ENCODE results near the gene TTC32.
"Not testable (repeated sequence)": the region's sequence is repeated elsewhere in the genome, so short reads cannot be mapped to it uniquely, and the experiment has no call there.

Gene TTC32

DNA sequence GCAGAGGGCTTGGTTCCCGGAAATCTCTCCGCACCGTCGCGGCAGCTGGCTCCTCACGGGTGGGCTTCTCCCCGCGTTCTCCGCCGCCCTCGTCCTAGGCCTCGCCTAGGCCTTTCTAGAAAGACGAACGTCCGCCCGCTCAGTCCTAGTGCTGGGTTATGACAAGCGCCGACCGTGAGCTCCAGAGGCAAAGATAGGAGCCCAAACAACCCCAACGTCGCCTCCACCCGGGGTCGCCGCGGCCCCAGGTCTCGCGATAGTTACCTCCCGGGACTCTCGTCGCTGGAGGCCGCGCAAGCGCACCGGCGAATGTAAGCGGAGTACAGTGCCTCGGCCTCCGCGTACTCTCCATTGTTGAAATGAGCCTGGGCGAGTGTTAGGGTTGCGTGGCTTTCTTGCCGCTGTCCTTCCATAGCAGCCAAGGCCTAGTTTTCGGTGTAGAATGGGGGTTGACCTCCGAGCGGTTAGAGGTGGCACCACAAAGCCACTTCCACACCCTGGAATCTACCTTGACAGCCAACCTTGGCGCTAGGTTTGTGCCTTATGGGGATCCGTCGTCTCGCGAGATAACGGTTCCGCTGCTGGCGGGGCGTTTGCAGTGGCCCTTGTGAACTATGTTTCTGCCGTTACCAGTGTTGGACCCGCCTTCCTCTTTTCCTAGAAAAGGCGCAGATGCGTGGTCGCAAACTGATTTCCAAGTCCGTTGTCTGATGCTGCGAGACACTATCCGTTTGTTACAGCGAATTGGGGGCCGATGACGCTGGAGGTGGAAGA is at the start of gene TTC32:
TTC32 (minus strand) TSS at position 542 of the 774 bp plus-strand sequence; CDS start at position 413, 129 bp downstream.
- in situ Hi-C loops (cut with MboI; ENCODE audit: low pct_unique_long_range_greater_than_20kb, low sequenced_read_pairs) = no loop called here

DNA sequence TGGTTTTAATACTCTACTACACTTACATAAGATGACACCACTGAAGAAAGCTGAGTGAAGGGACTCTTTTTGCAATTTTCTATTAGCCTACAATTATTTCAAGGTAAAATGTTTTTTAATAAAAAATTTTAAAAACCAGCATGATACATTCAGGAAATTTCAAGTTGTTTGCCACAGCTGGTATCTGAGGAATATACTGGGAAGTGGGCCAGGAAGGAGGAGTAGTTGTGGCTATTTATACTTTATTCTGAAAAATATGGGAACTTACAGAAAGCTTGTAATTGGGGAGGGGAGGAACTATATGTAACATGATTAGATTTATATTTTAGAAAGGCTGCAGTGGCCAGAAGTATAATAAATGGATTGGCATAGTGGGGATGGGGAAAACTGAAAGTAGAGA is 47.3 kb upstream of the TTC32 start:
- no peak for DNase-seq
- in situ Hi-C loops (cut with MboI; ENCODE audit: low pct_unique_long_range_greater_than_20kb, low sequenced_read_pairs) = no loop called here

More for the DNA sequence above, at the start of gene TTC32:
- peak; percentile 96 for DNase-seq

DNA sequence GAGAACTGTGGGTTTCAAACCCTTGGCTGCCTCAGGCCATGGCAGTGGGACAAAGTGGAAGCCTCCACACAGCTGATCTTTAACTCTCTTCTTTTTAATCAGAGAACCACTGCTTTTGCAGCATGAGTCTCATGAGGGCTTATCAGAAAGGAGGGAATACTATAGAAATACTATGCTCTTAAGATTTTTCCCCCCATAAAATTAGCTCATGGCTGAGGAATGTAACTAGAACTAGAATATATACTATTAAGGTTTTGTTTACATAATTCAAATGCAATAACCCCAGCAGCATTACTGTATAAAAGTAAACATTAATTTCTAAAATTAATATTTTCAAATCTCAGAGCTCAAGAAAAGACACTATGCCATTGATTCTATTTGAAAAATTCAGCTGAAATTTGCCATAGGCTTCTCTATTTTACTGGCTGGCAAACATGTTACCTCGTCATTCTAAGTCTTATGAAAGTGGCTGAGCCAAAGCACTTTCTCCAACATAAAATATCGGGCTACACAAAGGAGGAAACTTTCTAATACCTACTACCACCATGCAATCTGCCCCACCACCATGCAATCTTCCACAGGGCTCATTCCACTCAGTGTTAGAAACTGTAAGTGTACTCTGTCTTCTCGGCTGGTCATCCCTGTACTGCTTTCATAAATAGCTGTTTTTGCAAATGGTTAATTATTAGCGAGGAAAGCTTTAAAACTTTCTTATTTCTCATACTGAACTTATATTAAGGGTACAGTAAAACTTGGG is 45.6 kb upstream of the TTC32 start:
- no peak for DNase-seq
- in situ Hi-C loops (cut with MboI; ENCODE audit: low pct_unique_long_range_greater_than_20kb, low sequenced_read_pairs) = no loop called here

DNA sequence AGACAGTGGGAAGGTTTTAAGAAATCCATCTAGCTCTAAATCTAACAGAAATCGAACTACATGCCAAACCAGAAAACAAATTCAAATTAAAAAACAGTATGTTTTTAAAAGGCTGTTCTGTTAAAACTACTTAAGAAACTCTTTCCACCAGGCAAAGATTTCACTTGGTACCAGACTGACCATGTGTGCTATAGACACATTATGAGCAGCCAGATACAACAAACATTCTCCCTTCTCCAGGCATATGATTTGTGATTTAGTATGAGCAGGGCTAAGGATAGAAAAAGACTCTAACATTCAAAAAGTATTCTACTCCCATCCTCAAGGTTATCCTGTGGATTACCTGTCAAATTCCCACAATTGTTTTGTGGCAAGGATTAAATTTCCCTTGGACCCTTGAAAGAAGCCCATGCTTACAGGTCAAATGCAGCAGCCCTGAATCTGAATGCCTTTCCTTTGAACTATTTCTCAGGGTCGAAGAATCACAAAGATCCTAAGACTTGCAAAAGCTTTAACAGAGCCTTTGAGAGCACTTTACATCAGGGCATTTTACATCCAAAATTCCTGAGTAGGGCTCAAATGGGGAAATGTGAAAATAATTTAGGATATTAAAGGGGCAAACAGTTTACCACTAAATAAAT is 42.5 kb upstream of the TTC32 start:
- DNase-seq = no peak
- in situ Hi-C loops (cut with MboI; ENCODE audit: low pct_unique_long_range_greater_than_20kb, low sequenced_read_pairs) = no loop called here

DNA sequence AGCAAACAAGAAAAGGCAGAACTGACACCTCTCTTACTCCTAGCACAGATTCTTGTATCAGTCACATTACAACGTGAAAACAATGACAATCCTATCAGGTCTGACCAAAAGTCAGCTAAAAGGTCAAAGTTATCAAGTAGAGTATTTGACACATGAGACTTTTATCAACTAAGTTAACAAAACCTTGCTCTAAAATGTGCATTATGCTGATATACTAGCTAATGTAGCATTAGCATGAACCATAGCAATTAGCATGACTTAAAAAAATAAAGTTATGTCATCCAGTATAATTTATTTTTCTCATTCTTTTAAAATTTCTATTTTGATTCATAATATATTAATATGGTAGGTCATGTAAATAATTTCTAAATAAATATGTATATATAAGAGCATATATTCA is 41.4 kb upstream of the TTC32 start:
- no peak for DNase-seq
- in situ Hi-C loops (cut with MboI; ENCODE audit: low pct_unique_long_range_greater_than_20kb, low sequenced_read_pairs) = no loop called here

DNA sequence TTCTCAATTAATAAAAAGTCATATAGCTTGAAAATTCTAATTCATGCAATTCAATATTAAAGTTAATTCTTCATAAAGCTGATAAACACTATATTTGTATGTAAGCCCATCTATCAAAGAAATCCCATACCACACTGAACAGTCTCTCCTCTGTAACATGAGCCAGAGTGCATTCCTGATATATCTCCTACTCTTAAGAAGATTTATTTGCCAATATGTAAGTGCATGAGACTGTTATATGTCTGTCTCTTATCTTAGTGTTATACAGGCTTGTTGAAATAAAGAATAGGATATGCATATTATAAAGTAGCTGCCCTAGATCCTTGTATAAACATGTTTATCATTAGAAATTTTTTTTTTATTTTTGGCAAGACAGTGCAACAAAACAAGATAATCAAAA is 40.4 kb upstream of the TTC32 start:
- DNase-seq = no peak
- in situ Hi-C loops (cut with MboI; ENCODE audit: low pct_unique_long_range_greater_than_20kb, low sequenced_read_pairs) = no loop called here

DNA sequence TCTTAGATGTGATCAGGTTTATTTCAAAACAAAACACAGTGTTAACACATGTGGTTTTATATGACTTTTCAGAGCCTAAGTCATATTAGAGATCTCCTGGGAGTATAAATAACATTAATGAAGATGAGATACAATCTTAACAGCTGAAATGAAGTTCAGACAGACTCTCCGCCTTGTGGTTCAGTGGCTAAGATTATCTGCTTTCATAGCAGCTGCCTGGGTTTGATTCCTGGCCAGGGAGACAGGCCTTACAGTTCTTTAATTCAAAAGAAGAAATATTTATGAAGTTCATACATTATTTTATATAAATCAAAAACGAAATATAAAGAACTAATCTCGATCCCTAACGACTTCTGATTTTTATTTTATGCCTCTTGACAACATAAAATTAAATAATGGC is 35.2 kb upstream of the TTC32 start:
- DNase-seq = no peak
- in situ Hi-C loops (cut with MboI; ENCODE audit: low pct_unique_long_range_greater_than_20kb, low sequenced_read_pairs) = no loop called here

DNA sequence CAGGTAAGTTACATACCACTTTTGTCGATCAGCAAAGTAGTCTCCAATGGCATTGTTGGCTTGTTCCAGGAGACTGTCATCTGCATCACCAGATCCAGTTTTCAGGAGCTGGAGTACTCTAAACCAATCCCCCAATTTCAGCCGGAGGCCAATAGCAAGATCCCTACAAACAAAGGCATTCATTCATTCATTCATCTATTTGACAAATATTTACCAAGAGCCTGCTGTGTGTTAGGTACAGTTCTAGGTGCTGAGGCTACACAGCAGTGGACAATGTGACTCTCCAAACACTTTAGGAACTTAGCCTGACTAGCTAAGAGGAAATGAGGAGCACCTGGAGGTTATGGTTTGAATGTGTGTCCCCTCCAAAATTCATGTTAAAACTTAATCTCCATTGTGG is 34.4 kb upstream of the TTC32 start:
- in situ Hi-C loops (cut with MboI; ENCODE audit: low pct_unique_long_range_greater_than_20kb, low sequenced_read_pairs) = no loop called here
- DNase-seq = no peak

DNA sequence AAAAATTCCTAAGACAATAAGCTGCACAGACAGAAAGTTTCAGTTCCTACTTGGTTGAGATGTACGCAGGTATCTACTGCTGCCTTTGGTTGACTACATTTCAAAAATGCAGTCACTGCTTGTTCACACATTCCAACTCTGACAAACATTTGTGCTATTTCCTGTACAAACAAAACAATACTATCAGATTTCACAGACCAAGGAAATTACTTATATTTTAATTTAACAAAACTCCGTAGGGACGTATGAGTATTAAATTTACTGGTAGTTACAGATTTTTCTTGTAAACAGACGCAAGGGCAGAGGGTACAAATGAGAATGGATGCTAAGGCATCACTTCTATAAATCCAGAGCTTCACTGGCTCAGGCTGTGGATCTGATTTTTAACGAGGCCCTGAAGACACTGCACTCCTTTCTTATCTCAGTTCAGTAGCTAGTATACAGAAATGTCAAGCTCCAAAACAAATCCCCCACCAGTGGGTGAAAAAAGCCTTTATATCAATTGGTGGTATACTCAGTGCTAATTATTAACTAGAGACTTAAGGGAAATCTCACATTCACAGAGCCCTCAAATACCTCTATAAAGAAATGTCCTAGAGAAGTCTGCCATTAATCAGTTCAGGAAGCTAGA is 31.7 kb upstream of the TTC32 start:
- in situ Hi-C loops (cut with MboI; ENCODE audit: low pct_unique_long_range_greater_than_20kb, low sequenced_read_pairs) = no loop called here
- no peak for DNase-seq

DNA sequence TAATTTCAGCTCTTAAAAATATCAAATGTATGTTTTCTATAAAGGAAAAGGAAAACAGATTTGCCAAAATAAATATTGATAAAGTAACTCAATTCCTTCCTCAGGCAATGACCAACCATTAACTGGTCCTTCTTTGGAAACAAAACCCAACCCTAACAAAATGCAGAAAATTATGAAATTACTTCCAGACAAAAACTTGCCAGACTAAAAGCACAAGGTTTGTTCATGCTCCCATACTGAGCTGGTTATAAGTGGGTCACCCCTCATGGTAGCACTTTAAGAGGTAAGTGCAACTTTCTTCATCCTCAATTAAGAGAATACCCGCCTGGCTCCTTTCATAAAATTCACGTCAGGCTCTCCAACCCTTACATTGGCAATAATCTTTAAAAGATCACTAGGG is 31.1 kb upstream of the TTC32 start:
- in situ Hi-C loops (cut with MboI; ENCODE audit: low pct_unique_long_range_greater_than_20kb, low sequenced_read_pairs) = no loop called here
- DNase-seq = no peak

DNA sequence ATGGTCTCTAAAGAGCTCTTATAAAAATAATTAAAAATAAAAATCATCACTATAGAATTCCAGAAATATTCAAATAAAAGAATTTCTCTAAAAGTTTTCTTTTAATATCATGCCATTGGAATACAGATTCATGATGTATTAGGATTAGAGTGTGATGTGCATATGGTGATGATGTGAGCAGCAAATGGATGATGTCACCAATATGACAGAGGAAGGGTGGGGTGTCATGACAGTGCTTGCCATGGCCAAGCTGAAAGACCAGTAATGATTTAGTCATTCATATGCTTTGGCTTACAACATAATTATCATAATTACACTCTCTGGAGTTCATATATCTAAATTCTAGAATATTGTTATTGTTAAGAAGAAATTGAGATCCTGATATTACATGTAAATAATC is 27.4 kb upstream of the TTC32 start:
- in situ Hi-C loops (cut with MboI; ENCODE audit: low pct_unique_long_range_greater_than_20kb, low sequenced_read_pairs) = no loop called here
- DNase-seq = no peak

DNA sequence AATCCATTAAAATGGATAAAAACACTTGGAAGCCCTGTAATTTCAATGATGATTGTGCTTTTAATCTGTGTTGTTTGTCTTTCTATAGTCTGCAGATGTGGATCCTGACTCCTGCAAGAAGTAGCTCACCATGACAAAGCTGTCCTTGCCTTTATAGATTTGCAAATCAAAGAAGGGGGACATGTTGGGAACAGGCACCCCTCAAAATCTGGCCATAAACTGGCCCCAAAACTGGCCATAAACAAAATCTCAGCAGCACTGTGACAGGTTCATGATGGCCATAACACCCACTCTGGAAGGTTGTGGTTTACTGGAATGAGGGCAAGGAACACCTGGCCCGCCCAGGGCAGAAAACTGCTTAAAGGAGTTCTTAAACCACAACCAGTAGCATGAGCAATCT is 26.0 kb upstream of the TTC32 start:
- in situ Hi-C loops (cut with MboI; ENCODE audit: low pct_unique_long_range_greater_than_20kb, low sequenced_read_pairs); DNase-seq: not testable (repeated sequence)

DNA sequence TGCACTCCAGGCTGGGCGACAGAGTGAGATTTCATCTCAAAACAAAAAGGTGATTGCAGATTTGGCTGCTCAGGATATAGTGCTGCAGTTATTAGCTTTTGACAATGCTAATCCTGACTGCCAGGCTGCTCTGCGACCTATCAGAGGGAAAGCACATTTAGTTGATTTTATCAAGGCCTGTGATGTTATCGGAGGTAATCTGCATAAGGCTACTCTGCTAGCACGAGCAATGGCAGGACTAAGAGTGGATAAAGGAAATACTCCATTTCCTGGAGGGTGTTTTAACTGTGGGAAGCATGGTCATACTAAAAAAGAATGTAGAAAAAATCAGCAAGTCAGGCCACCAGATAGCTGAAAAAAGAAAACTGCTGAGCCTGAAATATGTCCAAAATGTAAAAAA is 22.7 kb upstream of the TTC32 start:
- DNase-seq; in situ Hi-C loops (cut with MboI; ENCODE audit: low pct_unique_long_range_greater_than_20kb, low sequenced_read_pairs): not testable (repeated sequence)

DNA sequence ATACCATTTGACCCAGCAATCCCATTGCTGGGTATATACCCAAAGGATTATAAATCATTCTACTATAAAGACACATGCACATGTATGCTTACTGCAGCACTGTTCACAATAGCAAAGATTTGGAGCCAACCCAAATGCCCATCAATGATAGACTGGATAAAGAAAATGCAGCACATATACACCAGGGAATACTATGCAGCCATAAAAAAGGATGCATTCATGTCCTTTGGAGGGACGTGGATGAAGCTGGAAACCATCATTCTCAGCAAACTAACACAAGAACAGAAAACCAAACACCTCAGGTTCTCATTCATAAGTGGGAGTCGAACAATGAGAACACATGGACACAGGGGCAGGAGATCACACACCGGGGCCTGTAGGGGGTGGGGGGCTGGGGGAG is 20.4 kb upstream of the TTC32 start:
- in situ Hi-C loops (cut with MboI; ENCODE audit: low pct_unique_long_range_greater_than_20kb, low sequenced_read_pairs) = not testable (repeated sequence)

DNA sequence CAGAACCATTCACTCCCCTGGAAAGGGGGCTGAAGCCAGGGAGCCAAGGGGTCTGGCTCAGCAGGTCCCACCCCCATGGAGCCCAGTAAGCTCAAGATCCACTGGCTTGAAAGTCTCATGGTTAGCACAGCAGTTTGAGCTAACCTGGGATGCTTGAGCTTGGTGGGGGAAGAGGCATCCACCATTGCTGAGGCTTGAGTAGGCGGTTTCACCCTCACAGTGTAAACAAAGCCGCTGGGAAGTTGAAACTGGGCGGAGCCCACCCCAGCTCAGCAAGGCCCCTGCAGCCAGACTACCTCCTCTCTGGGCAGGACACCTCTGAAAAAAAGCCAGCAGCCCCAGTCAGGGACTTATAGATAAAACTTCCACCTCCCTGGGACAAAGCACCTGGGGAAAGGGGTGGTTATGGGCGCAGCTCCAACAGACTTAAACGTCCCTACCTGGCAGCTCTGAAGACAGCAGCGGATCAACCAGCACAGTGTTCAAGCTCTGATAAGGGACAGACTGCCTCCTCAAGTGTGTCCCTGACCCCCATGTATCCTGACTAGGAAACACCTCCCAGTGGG is 14.7 kb upstream of the TTC32 start:
- in situ Hi-C loops (cut with MboI; ENCODE audit: low pct_unique_long_range_greater_than_20kb, low sequenced_read_pairs) = no loop called here

More for the DNA sequence above, 20.4 kb upstream of the TTC32 start:
- not testable (repeated sequence) for DNase-seq

DNA sequence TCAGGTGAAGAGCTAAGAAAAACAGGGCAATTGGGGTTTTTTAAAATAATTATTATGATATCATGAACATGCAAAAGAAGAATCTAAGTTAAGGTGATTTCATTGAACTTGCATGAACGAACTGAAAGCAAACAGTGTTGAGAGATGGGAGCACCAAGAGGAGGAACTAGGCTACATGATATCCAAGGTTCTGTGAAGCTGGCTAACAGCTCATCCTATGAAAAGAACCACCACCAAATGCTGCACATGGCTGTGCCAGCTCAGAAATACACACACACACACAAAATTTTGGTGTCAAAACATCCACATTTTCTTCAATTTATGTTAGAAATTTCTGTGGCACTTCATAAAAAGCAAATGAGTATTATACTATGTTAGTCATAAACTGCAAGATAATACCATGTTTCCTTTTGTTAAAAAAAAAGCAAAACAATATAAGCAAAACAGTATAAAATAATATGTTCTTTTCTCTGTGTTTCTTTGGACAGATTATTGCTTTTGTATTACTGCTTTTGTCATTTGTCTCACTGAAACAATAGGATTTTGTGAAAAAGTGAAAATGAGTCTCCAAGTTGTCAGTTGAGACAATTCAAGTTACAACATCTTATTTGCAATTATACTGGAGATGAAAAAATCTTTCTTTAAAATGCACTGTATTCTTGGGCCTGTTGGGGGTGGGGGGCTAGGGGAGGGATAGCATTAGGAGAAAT is 12.6 kb upstream of the TTC32 start:
- in situ Hi-C loops (cut with MboI; ENCODE audit: low pct_unique_long_range_greater_than_20kb, low sequenced_read_pairs) = no loop called here

More for the DNA sequence above, 14.7 kb upstream of the TTC32 start:
- no peak for DNase-seq

DNA sequence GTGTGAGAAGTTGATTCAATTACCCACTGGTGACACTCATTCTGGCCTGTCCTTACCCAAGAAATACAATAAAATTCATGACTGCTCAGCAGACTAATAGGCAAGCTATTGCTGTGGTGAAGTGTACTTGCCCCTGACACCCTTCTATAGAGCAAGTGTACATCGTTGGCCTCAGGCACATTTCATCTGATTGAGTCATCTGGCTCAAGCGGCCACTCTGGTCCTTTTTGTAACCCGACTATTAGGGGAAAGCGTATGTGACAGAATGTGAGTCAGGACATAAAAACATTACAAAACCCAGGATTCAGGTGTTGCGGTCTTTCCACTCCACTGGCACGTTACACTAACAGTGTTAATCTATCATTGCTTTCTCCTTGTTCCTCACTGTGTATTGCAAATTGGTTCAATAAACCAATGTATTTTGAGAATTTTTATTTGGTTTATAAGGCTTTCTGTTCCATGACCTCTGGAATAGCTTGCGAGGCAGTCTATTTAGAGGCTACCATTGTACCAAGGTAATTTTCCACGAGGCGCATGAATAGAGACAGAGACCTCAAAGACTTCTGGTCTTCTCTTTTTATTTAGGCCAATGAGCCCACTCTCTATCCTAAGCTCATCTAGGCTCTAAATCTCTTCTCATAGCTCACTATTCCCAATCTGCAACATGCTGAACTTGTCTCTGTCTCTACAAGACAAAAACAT is 10.2 kb upstream of the TTC32 start:
- in situ Hi-C loops (cut with MboI; ENCODE audit: low pct_unique_long_range_greater_than_20kb, low sequenced_read_pairs) = no loop called here
- DNase-seq = no peak

More for the DNA sequence above, 12.6 kb upstream of the TTC32 start:
- DNase-seq = no peak

DNA sequence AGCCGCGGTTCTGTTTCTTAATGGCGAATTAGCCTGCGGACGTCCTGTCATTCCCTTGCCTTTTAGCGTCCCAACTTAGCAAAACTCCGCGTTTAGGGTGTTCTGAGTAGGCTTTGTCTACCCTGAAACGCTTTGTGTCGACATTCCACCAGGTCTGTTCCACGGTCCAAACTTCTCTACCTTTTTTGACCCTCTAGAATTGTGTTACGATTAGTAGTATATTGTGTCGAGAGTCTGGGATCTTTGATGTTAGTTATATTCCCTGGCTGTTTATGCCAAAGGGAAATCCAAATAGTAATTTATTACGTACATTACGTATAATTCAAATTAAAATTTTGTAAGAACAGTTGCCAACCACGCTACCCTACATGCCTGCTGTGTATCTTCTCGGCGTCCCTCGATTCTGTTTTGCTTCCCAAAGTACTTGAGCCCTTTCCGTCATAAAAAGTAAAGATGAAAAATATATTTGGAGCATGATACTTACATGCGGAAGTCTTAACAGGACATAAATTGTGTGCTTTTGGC is 495 bp upstream of the TTC32 start:
- in situ Hi-C loops (cut with MboI; ENCODE audit: low pct_unique_long_range_greater_than_20kb, low sequenced_read_pairs) = no loop called here
- DNase-seq = no peak
